H9 (cell line): ENCODE data around the gene SWAP70. TPM values are rescaled to one million over a fixed set of nuclear protein-coding genes. Genes with fewer than 3 reads are reported as not detected.

Experiments used
- DNase-seq: peaks from one replicate; pipeline ENCODE4 v3.0.0-alpha.2; 2017
- H2AFZ ChIP-seq: one replicate; pipeline ENCODE4 v1.6.1; 2013; ENCODE audit warnings: mild to moderate bottlenecking, low read length, control low read depth, moderate library complexity
- H2AK5ac ChIP-seq: 2 replicates; pipeline ENCODE4 v1.6.1; 2013; ENCODE audit warnings: low read length, control low read depth, mixed read lengths; ENCODE audit not compliant: insufficient read length
- H2BK120ac ChIP-seq: one replicate; pipeline ENCODE4 v1.6.1; 2013; ENCODE audit warnings: low read depth, mild to moderate bottlenecking, low read length, control low read depth, inconsistent platforms; ENCODE audit not compliant: poor library complexity, severe bottlenecking
- H2BK12ac ChIP-seq: 2 replicates; pipeline ENCODE4 v1.6.1; 2013; ENCODE audit warnings: low read length, control low read depth, mixed read lengths, low read depth; ENCODE audit not compliant: insufficient read length
- H2BK15ac ChIP-seq: 2 replicates; pipeline ENCODE4 v1.6.1; 2013; ENCODE audit warnings: low read depth, low read length, control low read depth
- H2BK20ac ChIP-seq: one replicate; pipeline ENCODE4 v1.6.1; 2013; ENCODE audit warnings: low read depth, mild to moderate bottlenecking, low read length, control low read depth, inconsistent platforms; ENCODE audit not compliant: poor library complexity, severe bottlenecking
- H2BK5ac ChIP-seq: 2 replicates; pipeline ENCODE4 v1.6.1; 2013; ENCODE audit warnings: low read length, control low read depth, mixed read lengths; ENCODE audit not compliant: insufficient read length
- H3K14ac ChIP-seq: 2 replicates; pipeline ENCODE4 v1.6.1; 2013; ENCODE audit warnings: low read length, control low read depth; ENCODE audit not compliant: insufficient read depth
- H3K18ac ChIP-seq: 2 replicates; pipeline ENCODE4 v1.6.1; 2013; ENCODE audit warnings: low read depth, mild to moderate bottlenecking, mixed read lengths, low read length, control low read depth; ENCODE audit not compliant: insufficient read length
- H3K23ac ChIP-seq: 2 replicates; pipeline ENCODE4 v1.6.1; 2013; ENCODE audit warnings: low read length, control low read depth, mixed read lengths, low read depth; ENCODE audit not compliant: insufficient read length
- H3K23me2 ChIP-seq: 2 replicates; pipeline ENCODE4 v1.6.1; 2013; ENCODE audit warnings: low read depth, mild to moderate bottlenecking, mixed read lengths, low read length, control low read depth; ENCODE audit not compliant: insufficient read length, poor library complexity, severe bottlenecking
- H3K27ac ChIP-seq: 2 replicates; pipeline ENCODE4 v1.5.1; 2013; ENCODE audit warnings: low read length, control low read depth, mixed read lengths, low read depth; ENCODE audit not compliant: insufficient read length
- H3K27me3 ChIP-seq: 2 replicates; pipeline ENCODE4 v1.6.1; 2013; ENCODE audit warnings: low read length, control low read depth, inconsistent platforms; ENCODE audit not compliant: insufficient read depth
- H3K4ac ChIP-seq: 2 replicates; pipeline ENCODE4 v1.6.1; 2013; ENCODE audit warnings: low read depth, mild to moderate bottlenecking, control low read depth, inconsistent platforms, low read length, moderate library complexity
- H3K4me1 ChIP-seq: 2 replicates; pipeline ENCODE4 v1.6.1; 2013; ENCODE audit warnings: low read length, control low read depth, inconsistent platforms; ENCODE audit not compliant: insufficient read depth
- H3K4me2 ChIP-seq: 2 replicates; pipeline ENCODE4 v1.6.1; 2013; ENCODE audit warnings: low read length, control low read depth, mixed read lengths; ENCODE audit not compliant: insufficient read length, insufficient read depth
- H3K56ac ChIP-seq: 2 replicates; pipeline ENCODE4 v1.6.1; 2013; ENCODE audit warnings: low read depth, mild to moderate bottlenecking, mixed read lengths, low read length, control low read depth; ENCODE audit not compliant: insufficient read length
- H3K79me1 ChIP-seq: 2 replicates; pipeline ENCODE4 v1.6.1; 2013; ENCODE audit warnings: low read depth, mild to moderate bottlenecking, moderate library complexity, low read length, control low read depth, inconsistent platforms; ENCODE audit not compliant: insufficient read depth, poor library complexity, severe bottlenecking
- H3K79me2 ChIP-seq: 2 replicates; pipeline ENCODE4 v1.6.1; 2013; ENCODE audit warnings: low read length, control low read depth, inconsistent platforms; ENCODE audit not compliant: insufficient read depth
- H3K9ac ChIP-seq: 2 replicates; pipeline ENCODE4 v1.6.1; 2013; ENCODE audit warnings: low read length, control low read depth, mixed read lengths; ENCODE audit not compliant: insufficient read length; ENCODE audit errors: extremely low read depth
- H3K9me3 ChIP-seq: one replicate; pipeline ENCODE4 v1.6.1; 2013; ENCODE audit warnings: low read depth, low read length, inconsistent platforms; ENCODE audit not compliant: control insufficient read depth
- H3T11ph ChIP-seq: one replicate; pipeline ENCODE4 v1.6.1; 2013; ENCODE audit warnings: mild to moderate bottlenecking, low read length, control low read depth, inconsistent platforms
- H4K20me1 ChIP-seq: one replicate; pipeline ENCODE4 v1.6.1; 2013; ENCODE audit not compliant: control insufficient read depth, insufficient read length, insufficient read depth
- H4K5ac ChIP-seq: 2 replicates; pipeline ENCODE4 v1.6.1; 2013; ENCODE audit warnings: low read depth, mild to moderate bottlenecking, mixed read lengths, low read length, control low read depth; ENCODE audit not compliant: insufficient read length
- H4K8ac ChIP-seq: replicated peaks from 2 replicates; pipeline ENCODE4 v1.6.1; 2013; ENCODE audit warnings: low read length, control low read depth, mixed read lengths, low read depth; ENCODE audit not compliant: insufficient read length
- H4K91ac ChIP-seq: 2 replicates; pipeline ENCODE4 v1.6.1; 2013; ENCODE audit warnings: low read depth, mild to moderate bottlenecking, moderate library complexity, mixed read lengths, low read length, control low read depth; ENCODE audit not compliant: insufficient read length
- H3K27ac Mint-ChIP-seq, 3 experiments: 2 replicates in 2 of 3; 3 replicates in 1 of 3; pipeline ENCODE4 v1.8.0; 2020 to 2021; ENCODE audit warnings: mixed read lengths in 3 of 3, mild to moderate bottlenecking in 1 of 3, moderate library complexity in 1 of 3
- H3K27me3 Mint-ChIP-seq: 2 replicates; pipeline ENCODE4 v1.8.0; 2021; ENCODE audit warnings: low read depth, mild to moderate bottlenecking, moderate library complexity, mixed read lengths
- H3K36me3 Mint-ChIP-seq, 3 experiments: 2 replicates in 2 of 3; 3 replicates in 1 of 3; pipeline ENCODE4 v1.8.0; 2020 to 2021; ENCODE audit warnings: low read depth in 3 of 3, mixed read lengths in 3 of 3; ENCODE audit not compliant: insufficient read depth in 1 of 3
- H3K4me1 Mint-ChIP-seq, 2 experiments: 2 replicates each; pipeline ENCODE4 v1.8.0; 2020; ENCODE audit warnings: mixed read lengths in 2 of 2
- H3K4me3 Mint-ChIP-seq, 2 experiments: 2 replicates in 1 of 2; 3 replicates in 1 of 2; pipeline ENCODE4 v1.8.0; 2020 to 2021; ENCODE audit warnings: mild to moderate bottlenecking in 2 of 2, mixed read lengths in 2 of 2, moderate library complexity in 1 of 2
- H3K9me3 Mint-ChIP-seq, 2 experiments: 2 replicates in 1 of 2; 3 replicates in 1 of 2; pipeline ENCODE4 v1.8.0; 2020; ENCODE audit warnings: mild to moderate bottlenecking in 2 of 2, mixed read lengths in 2 of 2, moderate library complexity in 1 of 2
- CTCF ChIP-seq: fragments of 200-600 bp; sonication (generic); conservative IDR thresholded peaks from 3 replicates; pipeline ENCODE4 v1.8.0; 2021; ENCODE audit warnings: antibody characterized with exemption, mild to moderate bottlenecking
- WGBS: extraction: QIAGEN DNeasy Blood & Tissue Kit; methylation state at CpG from one replicate; pipeline ENCODE4 v1.1.7; 2013; ENCODE audit warnings: missing lambda C conversion rate, low lambda C conversion rate, mixed read lengths; ENCODE audit not compliant: insufficient read length; ENCODE audit errors: extremely low coverage; 5-methylcytosine and 5-hydroxymethylcytosine counted together
- total RNA-seq: library from RNA; stranded (reverse); gene quantifications from 2 replicates; pipeline ENCODE4 v1.2.1, GENCODE V29; 2021

The SWAP70 gene
- total RNA-seq, 1 experiment from 2014 or later, result 34.4 TPM

- no peaks in the 10 kb centered on the region for H3K79me1 ChIP-seq
- H3K79me2 ChIP-seq, result no peaks in the 10 kb centered on the region
- no peaks in the 10 kb centered on the region for H3K4me1 ChIP-seq
- H3K4ac ChIP-seq, result no peak overlapping the region
- H3K36me3 Mint-ChIP-seq, result peaks cover 30 to 65% (median 40%) of the 10 kb centered on the region in 3 experiments; a peak in 6 of 7 replicates
- no peak overlapping the region for H2BK12ac ChIP-seq
- no peaks in the 10 kb centered on the region for H3K9me3 Mint-ChIP-seq
- no peak overlapping the region for H3T11ph ChIP-seq
- H3K56ac ChIP-seq, result no peak overlapping the region
- no peak overlapping the region for H4K5ac ChIP-seq
- DNase-seq, result no peak
- no peak overlapping the region for H3K4me2 ChIP-seq
- no peaks in the 10 kb centered on the region for H3K27me3 Mint-ChIP-seq
- no peak overlapping the region for H3K27ac Mint-ChIP-seq
- no CpG with 5 or more reads among the region's 2 CpGs for WGBS
- H3K23me2 ChIP-seq, result no peaks in the 10 kb centered on the region
- no peak overlapping the region for H3K14ac ChIP-seq
- no peak for TF ChIP-seq CTCF
- H3K18ac ChIP-seq, result no peak overlapping the region
- H4K91ac ChIP-seq, result no peak overlapping the region
- no peak overlapping the region for H2BK20ac ChIP-seq
- H3K27ac ChIP-seq, result no peak overlapping the region
- H3K27me3 ChIP-seq, result no peaks in the 10 kb centered on the region
- H3K9me3 ChIP-seq, result no peaks in the 10 kb centered on the region
- no peak overlapping the region for H2BK5ac ChIP-seq
- no peak overlapping the region for H2BK15ac ChIP-seq
- no peak overlapping the region for H2AK5ac ChIP-seq
- H4K20me1 ChIP-seq, result no peaks in the 10 kb centered on the region
- H4K8ac ChIP-seq, result no peak overlapping the region
- no peak overlapping the region for H3K23ac ChIP-seq
- H3K4me1 Mint-ChIP-seq, result no peaks in the 10 kb centered on the region
- no peak overlapping the region for H2BK120ac ChIP-seq
- no peak overlapping the region for H3K9ac ChIP-seq
- H3K4me3 Mint-ChIP-seq, result no peak overlapping the region
- no peak overlapping the region for H2AFZ ChIP-seq
Measured at GRCh38 chr11:9783986-9784385, 120.1 kb downstream of the SWAP70 start.
